HG02840 (cell line): Measurements from ENCODE around the gene DUSP3.

Experiments
- ATAC-seq: cut with Tn5 transposase; IDR thresholded peaks from one replicate; pipeline ENCODE4 v1.9.1; 2021; ENCODE audit warnings: mild to moderate bottlenecking, moderate library complexity, moderate number of reproducible peaks; ENCODE audit not compliant: unreplicated experiment, low FRiP score

DUSP3 gene

GRCh38 chr17:43737722-43738121 is 41.1 kb downstream of the DUSP3 start:
- ATAC-seq = no peak

GRCh38 chr17:43736389-43736788 is 42.4 kb downstream of the DUSP3 start:
- ATAC-seq = no peak

- no peak for ATAC-seq
These were observed 44.4 kb downstream of the DUSP3 start for GRCh38 chr17:43734376-43734775.

GRCh38 chr17:43733956-43734355 is 44.8 kb downstream of the DUSP3 start:
- no peak for ATAC-seq

- no peak for ATAC-seq
These were observed 45.8 kb downstream of the DUSP3 start for GRCh38 chr17:43732958-43733357.

GRCh38 chr17:43728081-43728480 is 50.7 kb downstream of the DUSP3 start:
- ATAC-seq = no peak

GRCh38 chr17:43723697-43724359 is 54.9 kb downstream of the DUSP3 start:
- no peak for ATAC-seq

GRCh38 chr17:43722870-43723665 is 55.7 kb downstream of the DUSP3 start:
- ATAC-seq = no peak

GRCh38 chr17:43722269-43722619 is 56.5 kb downstream of the DUSP3 start:
- no peak for ATAC-seq

GRCh38 chr17:43721537-43722268 is 57.1 kb downstream of the DUSP3 start:
- no peak for ATAC-seq

GRCh38 chr17:43720311-43721060 is 58.3 kb downstream of the DUSP3 start:
- no peak for ATAC-seq

- ATAC-seq = no peak
These were observed 59.2 kb downstream of the DUSP3 start for GRCh38 chr17:43719578-43719977.

- ATAC-seq = no peak
These were observed 60.2 kb downstream of the DUSP3 start for GRCh38 chr17:43718544-43718943.

GRCh38 chr17:43717913-43718312 is 60.9 kb downstream of the DUSP3 start:
- ATAC-seq = no peak
